Measurements from ENCODE around the gene PLRG1.
A peak's percentile ranks its signal among the peaks of the same experiment; 100 is the strongest.
"Not testable (repeated sequence)": the region's sequence is repeated elsewhere in the genome, so short reads cannot be mapped to it uniquely, and the experiment has no call there.

The PLRG1 gene

DNA sequence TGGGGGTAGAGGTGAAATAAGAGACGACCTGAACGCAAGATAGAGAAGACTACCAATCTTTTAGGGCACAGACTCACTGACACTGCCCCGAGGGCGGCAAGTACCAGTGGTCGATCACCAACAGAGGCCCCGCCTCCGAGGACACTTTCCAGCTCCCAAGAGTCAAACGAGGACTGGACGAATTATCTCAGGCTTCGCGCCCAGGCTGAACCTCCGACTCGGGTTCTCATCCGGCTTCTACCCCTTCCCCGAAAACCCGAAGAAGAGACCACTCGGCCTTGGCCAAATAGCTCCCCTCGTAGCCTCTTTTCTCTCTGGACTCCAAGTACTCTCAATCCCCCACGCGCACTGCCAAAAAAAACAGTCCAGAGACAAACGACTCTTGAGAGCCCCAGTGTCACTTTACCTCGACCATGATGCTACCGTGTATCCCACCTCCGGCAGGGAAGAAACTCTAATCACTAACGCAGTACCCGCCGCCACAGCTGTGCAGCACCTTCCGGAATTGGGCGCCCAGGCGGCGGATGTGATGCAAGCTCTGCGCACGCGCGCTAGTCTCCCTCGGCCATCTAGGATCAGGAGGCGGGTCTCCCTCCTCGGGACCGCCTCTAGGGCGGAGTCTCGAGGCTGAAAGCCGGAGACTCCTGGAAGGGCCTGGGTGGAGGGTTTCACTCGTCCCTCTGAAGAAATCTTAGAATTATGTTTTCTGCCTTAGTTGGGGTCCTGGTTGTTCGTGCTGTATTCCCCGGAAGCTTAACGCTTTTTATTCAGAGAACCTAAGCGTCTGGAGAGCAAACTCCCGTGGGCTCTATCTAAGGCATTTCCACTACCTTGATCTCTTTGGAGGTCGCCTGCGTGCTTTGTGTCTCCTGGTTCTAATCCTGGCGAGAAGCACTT is at the start of gene PLRG1:
Gene PLRG1 (minus strand): TSS at position 507 of the 897 bp plus-strand sequence. CDS start 92 bp downstream, at position 415.
- Histone ChIP-seq H3K27ac (ENCODE audit: low read length) (peak within 1 kb of the TSS; percentile 18; the same call in 1 of the 2 replicates), H3K4me3 (ENCODE audit: low read length) (peak within 1 kb of the TSS; percentile 74), H3K4me1 (ENCODE audit: low read length) (peaks cover 11% of the 10 kb centered on the region)

DNA sequence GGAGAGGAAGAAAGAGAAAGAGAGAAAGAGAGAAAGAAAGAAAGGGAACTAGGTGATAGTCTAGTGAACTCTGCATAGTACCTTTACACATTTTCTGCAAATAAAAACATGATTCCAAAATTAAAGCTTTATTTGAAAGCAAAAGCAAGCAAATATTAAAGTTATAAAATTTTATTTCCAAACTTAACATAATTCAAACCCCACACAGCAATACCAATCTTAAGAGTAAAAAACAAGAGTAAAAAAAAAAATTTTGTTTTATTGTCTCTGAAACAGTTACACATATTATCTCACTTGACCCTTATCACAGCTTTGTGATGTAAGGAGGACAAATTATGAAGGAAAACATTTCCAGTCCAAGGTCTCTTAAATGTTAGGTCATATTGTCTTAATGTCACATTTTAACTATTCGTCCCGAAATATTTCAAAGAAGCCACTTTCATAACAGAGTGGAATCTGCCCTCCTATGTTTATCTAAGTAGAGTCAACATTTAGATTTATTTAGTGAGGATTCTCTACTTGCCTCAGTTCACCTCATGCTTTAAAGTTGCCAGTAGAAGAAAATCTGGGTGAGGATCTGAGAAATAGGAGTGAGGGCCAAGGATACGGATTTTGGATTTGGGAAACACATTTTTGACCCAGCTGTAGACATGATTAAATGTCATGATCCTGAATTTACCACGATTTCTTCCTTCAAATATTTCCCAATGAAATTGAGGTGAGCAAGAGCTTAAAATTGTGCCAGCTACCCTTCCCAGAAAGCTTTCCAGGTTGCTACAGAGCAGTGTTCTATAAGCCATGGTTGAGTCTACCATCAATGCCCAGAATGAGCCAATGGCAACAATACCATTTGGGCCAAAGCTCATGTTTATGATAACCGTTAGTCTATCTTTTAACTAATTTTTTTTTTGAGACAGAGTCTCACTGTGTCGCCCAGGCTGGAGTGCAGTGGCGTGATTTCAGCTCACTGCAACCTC is 47.9 kb upstream of the PLRG1 start:
- H3K9me2 ChIP-seq (replicated peaks; ENCODE audit: insufficient read depth, low read length), result no peaks in the 10 kb centered on the region
- no peaks in the 10 kb centered on the region for H4K20me1 ChIP-seq (ENCODE audit: insufficient read depth, low read length)
- H3K36me3 ChIP-seq (replicated peaks; ENCODE audit: insufficient read depth, low read length), result no peaks in the 10 kb centered on the region
- H3K4me3 ChIP-seq (ENCODE audit: low read length), result no peak overlapping the region
- DNase-seq, result no peak
- no peak overlapping the region for H3K4me2 ChIP-seq (ENCODE audit: low read depth, low read length)
- no peaks in the 10 kb centered on the region for H3K4me1 ChIP-seq (ENCODE audit: low read length)
- no peak overlapping the region for H3K9ac ChIP-seq (ENCODE audit: low read length)
- H3K79me2 ChIP-seq (ENCODE audit: low read length), result no peaks in the 10 kb centered on the region
- H3F3A ChIP-seq (ENCODE audit: insufficient read depth, low read length), result no peaks in the 10 kb centered on the region
- no peak for TF ChIP-seq EZH2phosphoT487 (IDR thresholded peaks at IDR 0.05; ENCODE audit: low read length)
- TF ChIP-seq, protein P1, sequence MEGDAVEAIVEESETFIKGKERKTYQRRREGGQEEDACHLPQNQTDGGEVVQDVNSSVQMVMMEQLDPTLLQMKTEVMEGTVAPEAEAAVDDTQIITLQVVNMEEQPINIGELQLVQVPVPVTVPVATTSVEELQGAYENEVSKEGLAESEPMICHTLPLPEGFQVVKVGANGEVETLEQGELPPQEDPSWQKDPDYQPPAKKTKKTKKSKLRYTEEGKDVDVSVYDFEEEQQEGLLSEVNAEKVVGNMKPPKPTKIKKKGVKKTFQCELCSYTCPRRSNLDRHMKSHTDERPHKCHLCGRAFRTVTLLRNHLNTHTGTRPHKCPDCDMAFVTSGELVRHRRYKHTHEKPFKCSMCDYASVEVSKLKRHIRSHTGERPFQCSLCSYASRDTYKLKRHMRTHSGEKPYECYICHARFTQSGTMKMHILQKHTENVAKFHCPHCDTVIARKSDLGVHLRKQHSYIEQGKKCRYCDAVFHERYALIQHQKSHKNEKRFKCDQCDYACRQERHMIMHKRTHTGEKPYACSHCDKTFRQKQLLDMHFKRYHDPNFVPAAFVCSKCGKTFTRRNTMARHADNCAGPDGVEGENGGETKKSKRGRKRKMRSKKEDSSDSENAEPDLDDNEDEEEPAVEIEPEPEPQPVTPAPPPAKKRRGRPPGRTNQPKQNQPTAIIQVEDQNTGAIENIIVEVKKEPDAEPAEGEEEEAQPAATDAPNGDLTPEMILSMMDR (IDR thresholded peaks at IDR 0.05; ENCODE audit: low read length), result no peak
- TF ChIP-seq EZH2 (optimal IDR thresholded peaks at IDR 0.05; ENCODE audit: low read depth, low read length), result no peak
- H3K9me3 ChIP-seq (replicated peaks; ENCODE audit: insufficient read depth, low read length), result no peaks in the 10 kb centered on the region
- H3K27ac ChIP-seq (ENCODE audit: low read length), result no peak overlapping the region
- no peaks in the 10 kb centered on the region for H3K27me3 ChIP-seq (replicated peaks; ENCODE audit: insufficient read depth, low read length)
- no peak overlapping the region for H2AFZ ChIP-seq (ENCODE audit: low read length)

More for the DNA sequence above, at the start of gene PLRG1:
- TF ChIP-seq, protein P1 (IDR thresholded peaks at IDR 0.05; ENCODE audit: low read length), result no peak
- TF ChIP-seq EZH2phosphoT487 (IDR thresholded peaks at IDR 0.05; ENCODE audit: low read length), result no peak
- TF ChIP-seq EZH2 (optimal IDR thresholded peaks at IDR 0.05; ENCODE audit: low read depth, low read length), result no peak
- H3K27me3 ChIP-seq (replicated peaks; ENCODE audit: insufficient read depth, low read length), result no peaks in the 10 kb centered on the region
- no peaks in the 10 kb centered on the region for H4K20me1 ChIP-seq (ENCODE audit: insufficient read depth, low read length)
- H3F3A ChIP-seq (ENCODE audit: insufficient read depth, low read length), result no peaks in the 10 kb centered on the region
- peak; percentile 96 for DNase-seq
- H3K9me3 ChIP-seq (replicated peaks; ENCODE audit: insufficient read depth, low read length), result no peaks in the 10 kb centered on the region
- peak within 1 kb of the TSS; percentile 72 for H3K9ac ChIP-seq (ENCODE audit: low read length)
- H3K36me3 ChIP-seq (replicated peaks; ENCODE audit: insufficient read depth, low read length), result peaks cover 9% of the 10 kb centered on the region; the same call in 1 of the 2 replicates
- peak within 1 kb of the TSS; percentile 79 for H2AFZ ChIP-seq (ENCODE audit: low read length)
- peaks cover 31% of the 10 kb centered on the region for H3K79me2 ChIP-seq (ENCODE audit: low read length)
- H3K9me2 ChIP-seq (replicated peaks; ENCODE audit: insufficient read depth, low read length), result no peaks in the 10 kb centered on the region
- H3K4me2 ChIP-seq (ENCODE audit: low read depth, low read length), result peak within 1 kb of the TSS; percentile 69

GRCh38 chr4:154597281-154597680 is 47.1 kb upstream of the PLRG1 start:
- H2AFZ ChIP-seq (ENCODE audit: low read length); H3K9me2 ChIP-seq (replicated peaks; ENCODE audit: insufficient read depth, low read length); H3K4me3 ChIP-seq (ENCODE audit: low read length); DNase-seq; H3K4me1 ChIP-seq (ENCODE audit: low read length); H3K9ac ChIP-seq (ENCODE audit: low read length); H3K27me3 ChIP-seq (replicated peaks; ENCODE audit: insufficient read depth, low read length); H3K36me3 ChIP-seq (replicated peaks; ENCODE audit: insufficient read depth, low read length); H3K9me3 ChIP-seq (replicated peaks; ENCODE audit: insufficient read depth, low read length); H3F3A ChIP-seq (ENCODE audit: insufficient read depth, low read length); H3K79me2 ChIP-seq (ENCODE audit: low read length); H3K27ac ChIP-seq (ENCODE audit: low read length); H4K20me1 ChIP-seq (ENCODE audit: insufficient read depth, low read length); H3K4me2 ChIP-seq (ENCODE audit: low read depth, low read length): not testable (repeated sequence)
